H1 (cell line): ENCODE results near the gene VGLL4. TPM values are rescaled to one million over a fixed set of nuclear protein-coding genes. Genes with fewer than 3 reads are reported as not detected.

Source experiments
- CTCF ChIA-PET: fragments of 300-600 bp; sonication (Branson Sonifier 250); formaldehyde crosslinking; loops from one replicate; lab custom pipeline; 2021; ENCODE audit not compliant: partially characterized antibody; lab: Charles Lee
- POLR2A ChIA-PET: fragments of 300-600 bp; sonication (Branson Sonifier 250); formaldehyde crosslinking; loops from one replicate; lab custom pipeline; 2021; ENCODE audit warnings: inconsistent platforms; ENCODE audit not compliant: partially characterized antibody; lab: Charles Lee
- DNase-seq, 2 experiments: peaks; one replicate each; pipeline versions ENCODE4 v3.0.0 to v3.0.0-alpha.2; 2010 to 2022; ENCODE audit warnings: low spot score in 2 of 2, low read depth in 1 of 2, mixed read lengths in 1 of 2
- FAIRE-seq: peaks from 2 replicates; lab custom pipeline; 2011; peaks lifted over from hg19 to GRCh38; lab: Jason Lieb, UNC
- H2AFZ ChIP-seq: 2 replicates; pipeline ENCODE4 v1.8.1; 2012; ENCODE audit warnings: low read length, inconsistent platforms
- H2AK5ac ChIP-seq: 2 replicates; pipeline ENCODE4 v1.6.1; 2013; ENCODE audit warnings: low read depth, low read length
- H2BK120ac ChIP-seq: replicated peaks from 2 replicates; pipeline ENCODE3; 2013; ENCODE audit warnings: low read depth, low read length, inconsistent platforms
- H2BK12ac ChIP-seq: 2 replicates; pipeline ENCODE4 v1.6.1; 2013; ENCODE audit warnings: low read depth, low read length
- H2BK15ac ChIP-seq: 2 replicates; pipeline ENCODE4 v1.6.1; 2013; ENCODE audit warnings: low read length
- H2BK20ac ChIP-seq: 2 replicates; pipeline ENCODE4 v1.6.1; 2013; ENCODE audit warnings: low read length
- H2BK5ac ChIP-seq: 2 replicates; pipeline ENCODE4 v1.6.1; 2013; ENCODE audit warnings: low read depth, low read length
- H3K14ac ChIP-seq: 2 replicates; pipeline ENCODE4 v1.6.1; 2013; ENCODE audit warnings: inconsistent platforms; ENCODE audit not compliant: insufficient read length
- H3K18ac ChIP-seq: 2 replicates; pipeline ENCODE4 v1.6.1; 2013; ENCODE audit warnings: low read length; ENCODE audit errors: extremely low read depth
- H3K23ac ChIP-seq: 2 replicates; pipeline ENCODE4 v1.6.1; 2013; ENCODE audit warnings: inconsistent platforms; ENCODE audit not compliant: insufficient read length
- H3K23me2 ChIP-seq: 2 replicates; pipeline ENCODE4 v1.6.1; 2013; ENCODE audit warnings: low read depth, low read length
- H3K27ac ChIP-seq: 2 replicates; pipeline ENCODE4 v1.6.1; 2011; ENCODE audit warnings: low read depth, low read length, inconsistent platforms
- H3K27me3 ChIP-seq, 4 experiments: replicated peaks in 1 of 4; 1 replicate in 1 of 4; 2 replicates in 3 of 4; pipeline versions ENCODE4 v1.6.1 to v1.8.1; 2011 to 2013; ENCODE audit warnings: low read length in 3 of 4, mild to moderate bottlenecking in 3 of 4, inconsistent platforms in 2 of 4, mixed read lengths in 2 of 4, moderate library complexity in 1 of 4; ENCODE audit not compliant: control insufficient read depth in 3 of 4, insufficient read depth in 3 of 4; ENCODE audit errors: extremely low read depth in 1 of 4
- H3K36me3 ChIP-seq, 4 experiments: 2 replicates each; pipeline versions ENCODE4 v1.6.1 to v1.8.1; 2011 to 2013; ENCODE audit warnings: mild to moderate bottlenecking in 4 of 4, low read length in 3 of 4, moderate library complexity in 2 of 4, control low read depth in 1 of 4, inconsistent platforms in 1 of 4; ENCODE audit not compliant: insufficient read depth in 4 of 4, control insufficient read depth in 2 of 4
- H3K4ac ChIP-seq: replicated peaks from 2 replicates; pipeline ENCODE3; 2013; ENCODE audit warnings: low read length, low read depth, mixed read lengths, inconsistent platforms; ENCODE audit not compliant: insufficient read length
- H3K4me1 ChIP-seq, 4 experiments: replicated peaks in 1 of 4; 1 replicate in 1 of 4; 2 replicates in 3 of 4; pipeline versions ENCODE4 v1.6.1 to v1.8.1; 2011 to 2013; ENCODE audit warnings: low read length in 3 of 4, inconsistent platforms in 2 of 4, mixed read lengths in 1 of 4; ENCODE audit not compliant: insufficient read depth in 4 of 4, control insufficient read depth in 3 of 4
- H3K4me2 ChIP-seq, 2 experiments: 2 replicates each; pipeline versions ENCODE4 v1.6.1 to v1.8.1; 2011 to 2013; ENCODE audit warnings: low read depth in 2 of 2, low read length in 2 of 2, control low read depth in 1 of 2, inconsistent platforms in 1 of 2, mild to moderate bottlenecking in 1 of 2; ENCODE audit not compliant: insufficient read depth in 1 of 2
- H3K4me3 ChIP-seq, 4 experiments: fragments of 200-600, 300-600 bp in 1 of 4; sonication (generic), shearing (Covaris generic), sonication (Bioruptor Twin) in 1 of 4; 2 replicates each; pipeline versions ENCODE4 v1.5.1 to v1.8.1; 2011 to 2016; ENCODE audit warnings: low read length in 4 of 4, low read depth in 3 of 4, control low read depth in 2 of 4, inconsistent platforms in 2 of 4, mild to moderate bottlenecking in 2 of 4, mixed read lengths in 1 of 4, moderate library complexity in 1 of 4; ENCODE audit not compliant: insufficient read depth in 2 of 4; ENCODE audit errors: extremely low read depth in 1 of 4
- H3K56ac ChIP-seq: replicated peaks from 2 replicates; pipeline ENCODE3; 2013; ENCODE audit warnings: low read depth, mild to moderate bottlenecking, mixed read lengths, low read length, inconsistent platforms; ENCODE audit not compliant: insufficient read length
- H3K79me1 ChIP-seq: 2 replicates; pipeline ENCODE4 v1.6.1; 2013; ENCODE audit warnings: low read depth, low read length, control low read depth
- H3K79me2 ChIP-seq, 2 experiments: 2 replicates each; pipeline versions ENCODE4 v1.6.1 to v1.8.1; 2012 to 2013; ENCODE audit warnings: low read length in 2 of 2, mild to moderate bottlenecking in 2 of 2, inconsistent platforms in 1 of 2; ENCODE audit not compliant: insufficient read depth in 2 of 2, control insufficient read depth in 1 of 2
- H3K9ac ChIP-seq, 4 experiments: replicated peaks in 1 of 4; 1 replicate in 1 of 4; 2 replicates in 3 of 4; pipeline versions ENCODE4 v1.6.1 to v1.8.1; 2011 to 2013; ENCODE audit warnings: low read depth in 3 of 4, low read length in 3 of 4, control low read depth in 2 of 4, mild to moderate bottlenecking in 2 of 4, moderate library complexity in 2 of 4, inconsistent platforms in 1 of 4; ENCODE audit errors: extremely low read depth in 1 of 4
- H3K9me3 ChIP-seq, 2 experiments: 2 replicates each; pipeline versions ENCODE4 v1.6.1 to v1.8.1; 2012 to 2013; ENCODE audit warnings: mild to moderate bottlenecking in 2 of 2, moderate library complexity in 2 of 2, control low read depth in 1 of 2, inconsistent platforms in 1 of 2, low read depth in 1 of 2, low read length in 1 of 2, mixed read lengths in 1 of 2; ENCODE audit not compliant: insufficient read depth in 2 of 2
- H4K20me1 ChIP-seq, 2 experiments: replicated peaks in 1 of 2; 2 replicates each; pipeline versions ENCODE3 to v1.8.1; 2011 to 2013; ENCODE audit warnings: inconsistent platforms in 2 of 2, low read length in 2 of 2, mild to moderate bottlenecking in 1 of 2; ENCODE audit not compliant: insufficient read depth in 2 of 2, control insufficient read depth in 1 of 2
- H4K5ac ChIP-seq: 2 replicates; pipeline ENCODE4 v1.6.1; 2013; ENCODE audit warnings: low read length, low read depth, mixed read lengths, inconsistent platforms; ENCODE audit not compliant: insufficient read length
- H4K8ac ChIP-seq: 2 replicates; pipeline ENCODE4 v1.8.0; 2013; ENCODE audit warnings: mild to moderate bottlenecking, moderate library complexity, low read length, inconsistent platforms; ENCODE audit not compliant: insufficient read depth; ENCODE audit errors: extremely low read depth
- H4K91ac ChIP-seq: replicated peaks from 2 replicates; pipeline ENCODE3; 2013; ENCODE audit warnings: low read length, mixed read lengths, inconsistent platforms; ENCODE audit not compliant: insufficient read length
- CBX5 ChIP-seq: fragments of 300-800, 300-1000 bp; sonication (generic); IDR thresholded peaks from 2 replicates; pipeline ENCODE4 v1.7.1; 2016; ENCODE audit warnings: antibody characterized with exemption, low read length, low read depth
- PHF8 ChIP-seq: fragments of 200-600 bp; sonication (generic); conservative IDR thresholded peaks from 2 replicates; pipeline ENCODE4 v1.7.1; 2012; ENCODE audit warnings: low read depth, mild to moderate bottlenecking, inconsistent platforms, low read length, moderate library complexity
- RFX5 ChIP-seq: IDR thresholded peaks from 2 replicates; pipeline ENCODE4 v1.6.1; 2011; ENCODE audit warnings: low read depth, low read length, improper control_type of control experiment, borderline replicate concordance
- RNF2 ChIP-seq: fragments of 200-900, 300-1000 bp; sonication (generic); IDR thresholded peaks from 2 replicates; pipeline ENCODE4 v1.7.1; 2016; ENCODE audit warnings: borderline replicate concordance, low read depth, mild to moderate bottlenecking, antibody characterized with exemption, low read length; ENCODE audit not compliant: poor library complexity, severe bottlenecking; ENCODE audit errors: missing control alignments
- SIRT6 ChIP-seq: IDR thresholded peaks from one replicate; pipeline ENCODE4 v1.7.1; 2012; ENCODE audit warnings: low read length, inconsistent platforms
- TAF7 ChIP-seq: optimal IDR thresholded peaks from 2 replicates; pipeline ENCODE3; 2011; ENCODE audit warnings: low read depth, mild to moderate bottlenecking, inconsistent platforms, low read length, moderate library complexity, borderline replicate concordance
- ZNF274 ChIP-seq: IDR thresholded peaks from 2 replicates; pipeline ENCODE4 v1.7.0; 2012; ENCODE audit warnings: low read length, borderline replicate concordance; ENCODE audit errors: extremely low read depth
- WGBS, 2 experiments: shearing (Covaris generic) in 1 of 2; methylation state at CpG; one replicate each; pipeline versions ENCODE4 v1.1.6 to v1.1.7; 2013 to 2015; ENCODE audit warnings: low lambda C conversion rate in 2 of 2, mixed read lengths in 2 of 2, inconsistent platforms in 1 of 2, low coverage in 1 of 2, missing lambda C conversion rate in 1 of 2; ENCODE audit not compliant: insufficient replicate concordance in 2 of 2, insufficient coverage in 1 of 2, insufficient read length in 1 of 2; ENCODE audit errors: extremely low coverage in 1 of 2, missing lambda C conversion rate in 1 of 2; 5-methylcytosine and 5-hydroxymethylcytosine counted together
- polyA plus RNA-seq, 7 experiments: library from polyadenylated mRNA; depleted of rRNA in 3 of 7; stranded (reverse) in 5 of 7; unstranded in 2 of 7; fragments of >200 nt in 5 of 7; fragments of 200-250 nt in 2 of 7; gene quantifications; 1 replicate in 5 of 7; 2 replicates in 1 of 7; 4 replicates in 1 of 7; pipeline versions ENCODE4 v1.2.1 to v1.2.3, GENCODE V29; 2011 to 2013; ENCODE audit warnings: missing spikeins in 2 of 7, mixed read lengths in 2 of 7
- total RNA-seq: library from RNA; stranded (reverse); fragmentation: NEBNext Ultra II Directional; extraction: Animal tissue kit (Norgen Biotek cat#: 25700); gene quantifications from 2 replicates; pipeline ENCODE4 v1.2.1, GENCODE V29; 2021
- TF ChIP-seq, protein P1 (sequence below): IDR thresholded peaks from 2 replicates; pipeline ENCODE4 v1.6.1; 2012; ENCODE audit warnings: low read length, inconsistent platforms

VGLL4 gene
- total and polyA plus RNA-seq, 2 of the 8 experiments (the other 6 are each of a cell fraction or from before 2014, with no cell fraction given): 45.1 to 50.0 TPM

DNA sequence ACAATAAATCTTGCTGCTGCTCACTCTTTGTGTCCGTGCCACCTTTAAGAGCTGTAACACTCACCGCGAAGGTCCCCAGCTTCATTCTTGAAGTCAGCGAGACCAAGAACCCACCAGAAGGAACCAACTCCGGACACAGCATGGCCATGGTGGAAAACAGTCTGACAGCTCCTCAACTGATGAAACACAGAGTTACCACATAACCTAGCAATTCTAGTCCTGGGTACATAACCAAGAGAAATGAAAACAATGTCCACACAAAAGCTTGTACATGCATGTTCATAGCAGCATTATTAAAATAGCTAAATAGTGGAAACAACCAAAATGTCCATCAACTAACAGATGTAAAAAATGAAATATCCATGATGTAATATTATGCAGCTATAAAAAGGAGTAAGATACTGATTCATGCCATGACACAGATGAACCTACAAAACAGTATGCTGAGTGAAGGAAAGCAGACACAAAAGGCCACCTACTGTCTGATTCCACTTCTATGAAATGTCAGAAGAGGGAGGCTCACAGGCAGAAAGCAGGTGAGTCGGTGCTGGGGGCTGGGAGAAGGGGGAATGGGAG lies 36.8 kb downstream of the VGLL4 start:
- Histone ChIP-seq H3K9ac (no peak overlapping the region), H4K91ac (no peak overlapping the region)
- DNase-seq: no peak

More for the DNA sequence above, 36.8 kb downstream of the VGLL4 start:
- Histone ChIP-seq H4K20me1 (peaks cover 3 to 13% of the 10 kb centered on the region in 2 experiments), H3K4me2 (no peak overlapping the region), H3K9me3 (no peaks in the 10 kb centered on the region), H4K5ac (no peak overlapping the region), H3K79me2 (peaks cover 7 to 94% of the 10 kb centered on the region in 2 experiments), H3K18ac (no peak overlapping the region), H2BK120ac (no peak overlapping the region), H3K79me1 (peaks cover 13% of the 10 kb centered on the region), H3K36me3 (no peaks in the 10 kb centered on the region), H3K27ac (no peak overlapping the region), H3K23me2 (no peaks in the 10 kb centered on the region), H2BK15ac (no peak overlapping the region), H3K14ac (no peak overlapping the region), H2BK5ac (no peak overlapping the region), H3K27me3 (no peaks in the 10 kb centered on the region), H3K4me1 (peaks cover 2 to 26% (median 9%) of the 10 kb centered on the region in 4 experiments; a peak in 5 of 7 replicates), H3K56ac (no peak overlapping the region), H2AK5ac (no peak overlapping the region), H4K8ac (no peak overlapping the region), H3K4ac (no peak overlapping the region), H3K4me3 (no peak overlapping the region), H3K23ac (no peak overlapping the region), H2BK20ac (no peak overlapping the region), H2AFZ (no peak overlapping the region), H2BK12ac (no peak overlapping the region)
- FAIRE-seq: no peak
- CTCF ChIA-PET: interaction anchor here (0.6 to 2.1 kb wide), 9 partner anchors 9 to 174 kb away, joined by 3 to 9 read pairs (median 3); no protein-coding TSS in a partner anchor
- no peak for TF ChIP-seq SIRT6
- TF ChIP-seq CBX5: no peak
- no peak for TF ChIP-seq ZNF274
- TF ChIP-seq, protein P1, sequence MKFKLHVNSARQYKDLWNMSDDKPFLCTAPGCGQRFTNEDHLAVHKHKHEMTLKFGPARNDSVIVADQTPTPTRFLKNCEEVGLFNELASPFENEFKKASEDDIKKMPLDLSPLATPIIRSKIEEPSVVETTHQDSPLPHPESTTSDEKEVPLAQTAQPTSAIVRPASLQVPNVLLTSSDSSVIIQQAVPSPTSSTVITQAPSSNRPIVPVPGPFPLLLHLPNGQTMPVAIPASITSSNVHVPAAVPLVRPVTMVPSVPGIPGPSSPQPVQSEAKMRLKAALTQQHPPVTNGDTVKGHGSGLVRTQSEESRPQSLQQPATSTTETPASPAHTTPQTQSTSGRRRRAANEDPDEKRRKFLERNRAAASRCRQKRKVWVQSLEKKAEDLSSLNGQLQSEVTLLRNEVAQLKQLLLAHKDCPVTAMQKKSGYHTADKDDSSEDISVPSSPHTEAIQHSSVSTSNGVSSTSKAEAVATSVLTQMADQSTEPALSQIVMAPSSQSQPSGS: no peak
- no peak for TF ChIP-seq RNF2
- TF ChIP-seq PHF8: no peak
- no peak for TF ChIP-seq TAF7
- TF ChIP-seq RFX5: no peak
- 95% methylated on average over 6 of the region's 6 CpGs; no CpG with 5 or more reads in 1 of the 2 experiments for WGBS, 2 experiments
- POLR2A ChIA-PET: no interaction called here
